Measurements from ENCODE around the gene CDH13.

Gene CDH13

GRCh38 chr16:82783933-82784572 lies 157.3 kb downstream of the CDH13 start:
- H3K9me3 ChIP-seq (ENCODE audit: insufficient read depth, low read depth, low read length) = no peaks in the 10 kb centered on the region
- H3K23ac ChIP-seq (ENCODE audit: low read length) = no peak overlapping the region
- no peak overlapping the region for H4K12ac ChIP-seq (ENCODE audit: low read depth, low read length)
- no peak overlapping the region for H2AFZ ChIP-seq (ENCODE audit: insufficient read depth, low read length, poor library complexity)
- no peak overlapping the region for H3K9ac ChIP-seq (ENCODE audit: low read length)
- no peak for DNase-seq
- H2BK5ac ChIP-seq (ENCODE audit: low read depth, low read length, poor library complexity) = no peak overlapping the region
- H3K4me2 ChIP-seq (ENCODE audit: low read length) = no peak overlapping the region
- H2AK5ac ChIP-seq (ENCODE audit: low read length) = no peak overlapping the region
- no peak overlapping the region for H3K18ac ChIP-seq (ENCODE audit: low read length)
- H3K4me1 ChIP-seq (ENCODE audit: control insufficient read depth in 1 of 2, insufficient read depth in 2 of 2, low read length in 2 of 2) = no peaks in the 10 kb centered on the region
- no peaks in the 10 kb centered on the region for H3K36me3 ChIP-seq (ENCODE audit: control insufficient read depth in 1 of 2, insufficient read depth in 2 of 2, low read length in 2 of 2)
- no peak overlapping the region for H3K27ac ChIP-seq (ENCODE audit: low read depth, low read length)
- no peak overlapping the region for H2BK120ac ChIP-seq (ENCODE audit: insufficient read depth, low read length, poor library complexity)
- H3K4me3 ChIP-seq (ENCODE audit: low read depth, low read length) = no peak overlapping the region
- no peaks in the 10 kb centered on the region for H3K79me2 ChIP-seq (ENCODE audit: control insufficient read depth, insufficient read depth, low read length, poor library complexity)
- H4K8ac ChIP-seq (ENCODE audit: low read depth, low read length) = no peak overlapping the region
- no peak overlapping the region for H2BK12ac ChIP-seq (ENCODE audit: low read length)
- H4K91ac ChIP-seq (ENCODE audit: low read depth, low read length) = no peak overlapping the region
- H3K4ac ChIP-seq (ENCODE audit: low read depth, low read length) = no peak overlapping the region
- H3K79me1 ChIP-seq (ENCODE audit: low read length) = no peaks in the 10 kb centered on the region
- H3K14ac ChIP-seq (ENCODE audit: low read length) = no peak overlapping the region
- WGBS (ENCODE audit: extremely low coverage, insufficient coverage, insufficient read length) = no CpG with 5 or more reads among the region's 8 CpGs
- H3K27me3 ChIP-seq (ENCODE audit: insufficient read depth, low read length) = no peaks in the 10 kb centered on the region

- Histone ChIP-seq H3K4me3 (ENCODE audit: low read depth, low read length) (no peak overlapping the region), H3K36me3 (ENCODE audit: control insufficient read depth in 1 of 2, insufficient read depth in 2 of 2, low read length in 2 of 2) (no peaks in the 10 kb centered on the region), H3K9ac (ENCODE audit: low read length) (no peak overlapping the region), H3K27ac (ENCODE audit: low read depth, low read length) (no peak overlapping the region), H3K79me1 (ENCODE audit: low read length) (no peaks in the 10 kb centered on the region), H3K9me3 (ENCODE audit: insufficient read depth, low read depth, low read length) (no peaks in the 10 kb centered on the region), H4K12ac (ENCODE audit: low read depth, low read length) (no peak overlapping the region), H4K91ac (ENCODE audit: low read depth, low read length) (no peak overlapping the region), H3K79me2 (ENCODE audit: control insufficient read depth, insufficient read depth, low read length, poor library complexity) (no peaks in the 10 kb centered on the region), H3K4ac (ENCODE audit: low read depth, low read length) (no peak overlapping the region), H2BK120ac (ENCODE audit: insufficient read depth, low read length, poor library complexity) (no peak overlapping the region), H3K4me2 (ENCODE audit: low read length) (no peak overlapping the region), H4K8ac (ENCODE audit: low read depth, low read length) (no peak overlapping the region), H3K23ac (ENCODE audit: low read length) (no peak overlapping the region), H2BK5ac (ENCODE audit: low read depth, low read length, poor library complexity) (no peak overlapping the region), H3K27me3 (ENCODE audit: insufficient read depth, low read length) (no peaks in the 10 kb centered on the region), H3K14ac (ENCODE audit: low read length) (no peak overlapping the region), H2AFZ (ENCODE audit: insufficient read depth, low read length, poor library complexity) (no peak overlapping the region), H3K18ac (ENCODE audit: low read length) (no peak overlapping the region), H2AK5ac (ENCODE audit: low read length) (no peak overlapping the region), H2BK12ac (ENCODE audit: low read length) (no peak overlapping the region), H3K4me1 (ENCODE audit: control insufficient read depth in 1 of 2, insufficient read depth in 2 of 2, low read length in 2 of 2) (no peaks in the 10 kb centered on the region)
- DNase-seq = no peak
- WGBS (ENCODE audit: extremely low coverage, insufficient coverage, insufficient read length) = no CpG with 5 or more reads among the region's 3 CpGs
Measured at GRCh38 chr16:82784573-82784968, 157.8 kb downstream of the CDH13 start.

GRCh38 chr16:82788225-82788624 lies 161.5 kb downstream of the CDH13 start:
- no peaks in the 10 kb centered on the region for H3K9me3 ChIP-seq (ENCODE audit: insufficient read depth, low read depth, low read length)
- no peak for DNase-seq
- H2BK12ac ChIP-seq (ENCODE audit: low read length) = no peak overlapping the region
- no peak overlapping the region for H2AFZ ChIP-seq (ENCODE audit: insufficient read depth, low read length, poor library complexity)
- no peaks in the 10 kb centered on the region for H3K4me1 ChIP-seq (ENCODE audit: control insufficient read depth in 1 of 2, insufficient read depth in 2 of 2, low read length in 2 of 2)
- H3K27me3 ChIP-seq (ENCODE audit: insufficient read depth, low read length) = no peaks in the 10 kb centered on the region
- H3K4ac ChIP-seq (ENCODE audit: low read depth, low read length) = no peak overlapping the region
- H3K23ac ChIP-seq (ENCODE audit: low read length) = no peak overlapping the region
- H2AK5ac ChIP-seq (ENCODE audit: low read length) = no peak overlapping the region
- H3K18ac ChIP-seq (ENCODE audit: low read length) = no peak overlapping the region
- H3K36me3 ChIP-seq (ENCODE audit: control insufficient read depth in 1 of 2, insufficient read depth in 2 of 2, low read length in 2 of 2) = no peaks in the 10 kb centered on the region
- no peak overlapping the region for H4K8ac ChIP-seq (ENCODE audit: low read depth, low read length)
- H3K4me3 ChIP-seq (ENCODE audit: low read depth, low read length) = no peak overlapping the region
- no peak overlapping the region for H3K4me2 ChIP-seq (ENCODE audit: low read length)
- H3K14ac ChIP-seq (ENCODE audit: low read length) = no peak overlapping the region
- H3K79me1 ChIP-seq (ENCODE audit: low read length) = no peaks in the 10 kb centered on the region
- no peak overlapping the region for H2BK120ac ChIP-seq (ENCODE audit: insufficient read depth, low read length, poor library complexity)
- H4K91ac ChIP-seq (ENCODE audit: low read depth, low read length) = no peak overlapping the region
- H3K27ac ChIP-seq (ENCODE audit: low read depth, low read length) = no peak overlapping the region
- no peak overlapping the region for H4K12ac ChIP-seq (ENCODE audit: low read depth, low read length)
- H2BK5ac ChIP-seq (ENCODE audit: low read depth, low read length, poor library complexity) = no peak overlapping the region
- H3K79me2 ChIP-seq (ENCODE audit: control insufficient read depth, insufficient read depth, low read length, poor library complexity) = no peaks in the 10 kb centered on the region
- H3K9ac ChIP-seq (ENCODE audit: low read length) = no peak overlapping the region
- no CpG with 5 or more reads among the region's 7 CpGs for WGBS (ENCODE audit: extremely low coverage, insufficient coverage, insufficient read length)

- Histone ChIP-seq H3K4ac (ENCODE audit: low read depth, low read length) (no peak overlapping the region), H3K23ac (ENCODE audit: low read length) (no peak overlapping the region), H3K79me1 (ENCODE audit: low read length) (no peaks in the 10 kb centered on the region), H4K8ac (ENCODE audit: low read depth, low read length) (no peak overlapping the region), H3K9ac (ENCODE audit: low read length) (no peak overlapping the region), H2BK12ac (ENCODE audit: low read length) (no peak overlapping the region), H3K14ac (ENCODE audit: low read length) (no peak overlapping the region), H3K18ac (ENCODE audit: low read length) (no peak overlapping the region), H3K9me3 (ENCODE audit: insufficient read depth, low read depth, low read length) (no peaks in the 10 kb centered on the region), H3K27me3 (ENCODE audit: insufficient read depth, low read length) (no peaks in the 10 kb centered on the region), H4K12ac (ENCODE audit: low read depth, low read length) (no peak overlapping the region), H3K4me2 (ENCODE audit: low read length) (no peak overlapping the region), H2AK5ac (ENCODE audit: low read length) (no peak overlapping the region), H3K79me2 (ENCODE audit: control insufficient read depth, insufficient read depth, low read length, poor library complexity) (no peaks in the 10 kb centered on the region), H4K91ac (ENCODE audit: low read depth, low read length) (no peak overlapping the region), H3K36me3 (ENCODE audit: control insufficient read depth in 1 of 2, insufficient read depth in 2 of 2, low read length in 2 of 2) (no peaks in the 10 kb centered on the region), H2AFZ (ENCODE audit: insufficient read depth, low read length, poor library complexity) (no peak overlapping the region), H3K27ac (ENCODE audit: low read depth, low read length) (no peak overlapping the region), H3K4me3 (ENCODE audit: low read depth, low read length) (no peak overlapping the region), H3K4me1 (ENCODE audit: control insufficient read depth in 1 of 2, insufficient read depth in 2 of 2, low read length in 2 of 2) (no peaks in the 10 kb centered on the region), H2BK120ac (ENCODE audit: insufficient read depth, low read length, poor library complexity) (no peak overlapping the region), H2BK5ac (ENCODE audit: low read depth, low read length, poor library complexity) (no peak overlapping the region)
- DNase-seq = no peak
- WGBS (ENCODE audit: extremely low coverage, insufficient coverage, insufficient read length) = no CpG with 5 or more reads among the region's 4 CpGs
Measured at GRCh38 chr16:82788919-82789318, 162.2 kb downstream of the CDH13 start.

All from trophoblast cell (in vitro differentiated cells and primary cell).